Measurements from ENCODE around the gene ZNF277.

Gene ZNF277

GRCh38 chr7:112185005-112185834, 21.3 kb upstream of the ZNF277 start:
- no peak for DNase-seq

DNA sequence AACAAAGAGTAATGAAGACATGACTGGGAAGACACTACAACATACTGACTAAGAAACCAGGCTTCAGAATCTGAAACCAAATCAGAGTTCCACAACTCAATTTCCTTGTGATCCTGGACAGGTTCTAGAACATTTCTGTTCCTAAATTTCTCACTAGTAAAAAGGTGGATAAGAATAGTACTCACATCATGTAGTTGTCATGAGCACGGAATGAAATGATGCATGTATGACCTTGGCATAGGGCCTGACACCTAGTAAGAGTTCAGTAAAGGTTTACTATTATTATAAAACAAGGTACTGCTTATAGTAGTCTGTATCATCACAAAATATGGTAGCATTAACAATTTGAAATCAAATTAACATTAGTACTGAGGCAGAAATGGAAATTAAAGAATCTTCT, 20.2 kb upstream of the ZNF277 start:
- DNase-seq, result no peak

DNA sequence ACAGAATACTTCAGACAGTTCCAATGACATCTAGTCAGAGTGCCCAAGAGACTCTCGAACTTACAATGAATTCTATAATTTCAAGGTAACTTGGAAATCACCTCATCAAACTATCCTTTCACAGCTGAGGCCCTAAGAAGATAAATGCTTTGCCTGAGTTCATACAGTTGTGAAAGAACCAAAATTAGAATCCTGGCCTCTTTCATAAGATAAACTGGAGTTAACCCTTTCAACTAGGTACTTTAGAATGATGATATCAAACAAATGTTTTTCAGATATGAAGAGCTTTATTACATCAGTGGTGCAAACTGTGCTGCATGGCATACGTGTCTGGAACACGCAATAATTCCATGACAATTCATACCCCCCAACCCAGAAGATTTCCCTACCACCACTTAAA, 18.2 kb upstream of the ZNF277 start:
- no peak for DNase-seq

DNA sequence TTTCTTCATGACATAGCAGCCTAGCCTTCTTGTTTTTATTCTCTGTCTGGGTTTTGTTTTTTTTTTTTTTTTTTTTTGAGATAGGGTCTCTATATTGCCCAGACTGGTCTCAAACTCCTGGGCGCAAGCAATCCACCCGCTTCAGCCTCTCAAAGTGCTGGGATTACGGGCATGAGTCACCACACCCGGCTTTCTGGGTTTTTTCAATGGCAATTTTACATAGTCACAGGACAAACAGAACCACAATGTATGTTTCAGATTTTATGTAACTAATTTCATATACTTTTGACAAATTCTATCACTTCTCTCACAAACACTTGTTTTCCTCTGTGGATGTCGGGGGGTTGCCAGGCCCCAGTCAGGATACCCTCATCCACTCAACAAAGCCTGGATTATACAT, 16.8 kb upstream of the ZNF277 start:
- DNase-seq, result no peak

DNA sequence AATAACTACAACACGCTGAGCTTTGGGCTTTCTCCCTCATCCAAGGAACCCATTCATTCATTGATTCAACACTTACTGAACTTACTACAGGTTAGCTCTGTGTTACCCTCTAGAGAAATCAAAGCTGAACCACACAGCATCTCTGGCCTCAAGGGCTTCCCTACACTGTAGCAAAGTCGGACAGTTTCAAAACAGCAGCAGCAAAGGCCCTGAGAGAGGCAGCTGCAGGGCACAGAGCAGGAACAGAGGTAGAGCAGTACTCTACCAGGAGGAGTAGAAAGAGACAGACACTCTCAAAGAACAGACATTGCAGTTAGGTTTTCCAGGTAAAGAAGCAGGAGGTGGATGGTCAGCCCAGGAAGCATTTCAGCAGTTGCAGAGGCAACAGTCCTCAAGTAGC, 16.4 kb upstream of the ZNF277 start:
- no peak for DNase-seq

DNA sequence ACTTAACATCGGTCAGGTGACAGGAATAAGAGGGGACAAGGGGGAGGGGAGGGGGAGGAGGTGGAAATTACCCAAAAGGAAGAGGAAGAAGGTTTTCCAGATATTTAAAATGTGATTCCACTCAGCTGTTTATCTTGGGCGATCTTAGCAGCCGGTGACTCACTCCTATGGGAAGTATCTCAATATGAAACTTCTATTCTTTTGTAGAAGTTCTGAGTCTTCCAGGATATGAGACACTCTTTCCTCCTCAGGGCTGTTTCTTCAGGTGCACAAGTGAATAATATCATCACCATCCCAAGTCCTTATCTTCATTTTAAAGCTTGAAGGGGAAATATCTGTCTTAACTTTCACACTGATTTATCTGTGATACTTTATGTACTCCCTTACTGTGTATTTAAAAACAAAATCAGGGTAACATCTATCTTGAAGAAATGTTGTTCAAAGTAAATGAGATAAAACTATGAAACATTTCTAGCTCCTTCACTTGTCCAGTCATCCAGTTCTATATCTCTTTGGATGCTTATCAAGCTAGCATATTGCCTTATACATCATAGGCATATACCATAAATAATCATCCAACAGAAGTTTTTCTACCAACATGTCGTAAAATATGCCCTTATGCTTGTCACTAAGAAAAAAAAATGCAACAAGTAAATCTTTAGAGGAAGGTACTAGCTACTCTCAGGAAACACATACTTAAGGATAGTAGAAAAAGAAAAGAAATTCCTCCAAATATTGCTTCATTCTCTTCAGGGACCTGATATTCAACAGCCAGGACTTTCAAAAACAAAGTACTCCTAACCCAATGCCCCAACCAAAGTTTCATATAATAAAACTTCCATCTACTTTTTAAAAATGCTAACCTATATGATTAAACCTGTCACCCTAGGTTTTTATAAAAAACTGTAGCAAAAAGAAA, 14.0 kb upstream of the ZNF277 start:
- DNase-seq, result no peak

DNA sequence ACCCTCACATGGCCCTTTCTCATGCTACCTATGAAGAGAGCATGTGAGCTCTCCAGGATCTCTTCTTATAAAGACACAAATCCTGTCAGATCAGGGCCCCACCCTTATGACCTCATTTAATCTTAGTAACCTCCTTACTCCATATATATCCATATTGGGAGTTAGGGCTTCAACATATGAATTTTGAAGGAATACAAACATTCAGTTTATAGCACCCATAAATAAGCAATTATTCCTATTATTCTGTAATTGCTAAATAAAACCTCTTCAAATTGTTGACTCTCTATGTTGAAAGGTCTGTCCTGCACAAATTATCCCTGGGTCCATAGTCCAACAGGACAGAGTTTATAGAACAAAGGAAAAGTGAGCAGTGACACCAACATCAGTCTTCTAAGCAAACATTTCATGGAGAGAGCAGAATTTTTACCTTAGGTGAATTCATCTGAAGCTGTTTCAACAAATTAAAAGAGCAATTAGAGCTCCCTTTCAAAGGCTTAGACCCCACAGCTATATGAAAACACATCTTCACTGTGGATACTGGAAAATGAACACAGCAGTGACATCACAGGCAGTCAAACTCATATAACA, 12.5 kb upstream of the ZNF277 start:
- DNase-seq, result no peak

- DNase-seq, result no peak
Observed at GRCh38 chr7:112195717-112196116, 10.8 kb upstream of the ZNF277 start.

- DNase-seq, result no peak
Observed at GRCh38 chr7:112197322-112197721, 9.2 kb upstream of the ZNF277 start.

DNA sequence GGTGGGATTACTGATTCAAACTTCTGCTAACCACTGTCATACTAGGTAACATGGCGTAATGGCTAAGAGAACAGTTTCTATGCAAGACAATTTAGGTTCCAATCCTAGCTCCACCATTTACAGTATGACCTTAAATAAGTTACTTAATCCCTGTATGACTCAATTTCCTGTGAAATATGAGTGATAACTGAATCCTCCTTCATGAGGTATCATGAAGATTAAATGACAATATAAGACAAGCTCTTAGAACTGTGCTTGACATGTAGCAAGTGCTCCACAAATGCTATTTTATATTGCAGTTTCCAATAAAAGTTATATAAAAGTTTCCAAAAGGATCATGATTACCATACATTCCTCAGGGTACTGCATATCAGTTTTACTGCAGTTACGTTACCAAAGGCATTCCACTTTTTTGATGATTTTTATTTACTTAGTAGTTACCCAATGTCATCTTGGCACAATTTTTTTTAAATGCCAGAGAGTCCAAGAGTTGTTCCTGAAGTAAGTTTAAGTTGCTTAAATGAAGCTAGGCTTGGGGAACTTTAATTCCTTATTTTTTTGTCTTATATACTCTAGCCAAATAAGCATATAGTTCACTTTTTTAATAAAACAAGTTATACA, 7.3 kb upstream of the ZNF277 start:
- peak in 1 of 5 donors; percentile 35 for DNase-seq

DNA sequence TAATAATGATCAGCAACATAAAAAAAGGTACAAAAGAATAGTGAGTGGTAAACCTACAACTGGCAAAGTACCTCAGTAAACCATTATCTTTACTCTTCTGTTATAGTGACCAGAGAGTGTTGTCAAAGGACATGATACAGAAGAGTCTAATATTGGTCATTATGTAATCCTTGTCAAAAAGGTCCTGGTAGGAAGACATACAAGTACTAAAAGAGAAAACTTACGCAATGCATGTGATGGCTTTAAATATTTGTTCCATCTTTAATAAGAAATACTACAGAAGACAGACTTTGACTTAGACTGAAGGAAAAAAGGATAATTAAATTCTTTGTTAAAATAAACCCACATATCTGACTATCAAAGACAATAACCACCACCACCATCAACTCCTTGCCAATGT, 6.8 kb upstream of the ZNF277 start:
- DNase-seq, result no peak

GRCh38 chr7:112201411-112201810, 5.1 kb upstream of the ZNF277 start:
- no peak for DNase-seq

DNA sequence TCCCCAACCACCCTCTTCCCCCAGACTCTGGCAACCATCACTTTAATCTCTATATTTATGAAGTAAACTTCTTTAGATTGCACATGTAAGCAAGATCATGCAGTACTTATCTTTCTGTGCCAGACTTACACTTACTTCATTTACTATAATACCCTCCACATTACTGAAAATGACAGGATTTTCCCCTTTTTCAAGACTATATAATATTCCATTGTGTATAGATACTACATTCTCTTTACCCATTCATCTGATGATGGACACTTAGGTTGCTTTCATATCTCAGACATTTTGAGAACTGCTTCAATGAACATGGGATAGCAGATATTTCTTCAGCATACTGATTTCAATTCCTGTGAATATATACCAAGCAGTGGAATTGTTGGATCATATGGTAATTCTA, 4.7 kb upstream of the ZNF277 start:
- no peak for DNase-seq

GRCh38 chr7:112202816-112203215, 3.7 kb upstream of the ZNF277 start:
- DNase-seq, result peak in 1 of 5 donors; percentile 1

DNA sequence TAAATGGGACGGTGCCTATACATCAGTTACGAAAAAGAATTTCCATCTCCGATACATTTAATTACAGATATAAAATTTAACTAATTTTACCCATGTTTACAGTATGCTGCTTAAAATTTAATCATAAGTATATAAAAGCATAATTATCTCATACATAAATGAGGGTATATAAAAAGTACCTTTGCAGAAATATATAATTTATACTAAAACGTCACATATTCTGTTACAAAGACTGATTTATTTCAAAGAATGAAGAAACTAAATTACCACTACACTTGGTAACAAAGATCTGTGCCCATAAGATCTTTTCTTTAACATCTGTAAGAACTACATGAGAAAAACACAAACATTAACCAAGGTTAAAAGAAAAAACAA, 3.1 kb upstream of the ZNF277 start:
- no peak for DNase-seq

- DNase-seq, result peak in 1 of 5 donors; percentile 2
Observed at GRCh38 chr7:112204499-112205342, 1.8 kb upstream of the ZNF277 start.

- DNase-seq, result peak in 4 of 5 donors; percentile 15 to 38 (median 30)
Observed at GRCh38 chr7:112205343-112206237, 905 bp upstream of the ZNF277 start.

DNA sequence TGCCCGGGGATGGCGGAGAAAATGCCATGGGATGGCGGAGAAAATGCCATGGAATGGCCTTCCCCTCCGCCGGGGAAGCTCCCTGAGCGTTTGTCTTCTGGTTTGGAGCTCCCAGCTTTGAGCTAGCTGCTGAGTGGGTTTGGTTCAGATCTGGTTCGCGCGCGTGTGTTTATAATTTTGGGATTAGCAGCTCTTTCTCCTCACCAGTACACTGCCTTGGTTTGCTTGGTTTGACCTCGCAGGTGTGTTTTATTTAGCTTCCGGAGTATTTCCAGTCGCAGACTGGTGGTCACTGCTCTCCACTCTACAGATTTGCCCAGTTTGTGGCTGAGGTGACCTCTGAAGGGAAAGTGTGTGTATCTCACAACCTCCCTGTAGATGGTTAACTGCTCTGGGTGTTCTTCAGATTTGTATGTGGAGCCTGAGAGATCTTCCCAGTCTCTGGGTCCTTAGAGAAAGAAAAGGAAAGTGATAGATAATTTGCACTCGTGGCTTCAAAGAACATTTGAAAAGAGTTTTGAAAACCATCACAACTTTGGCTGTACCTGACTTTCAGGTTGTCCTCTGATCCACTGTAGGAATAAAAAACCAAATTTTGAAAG, 597 bp downstream of the ZNF277 start:
- DNase-seq, result peak in 1 of 5 donors; percentile 3

DNA sequence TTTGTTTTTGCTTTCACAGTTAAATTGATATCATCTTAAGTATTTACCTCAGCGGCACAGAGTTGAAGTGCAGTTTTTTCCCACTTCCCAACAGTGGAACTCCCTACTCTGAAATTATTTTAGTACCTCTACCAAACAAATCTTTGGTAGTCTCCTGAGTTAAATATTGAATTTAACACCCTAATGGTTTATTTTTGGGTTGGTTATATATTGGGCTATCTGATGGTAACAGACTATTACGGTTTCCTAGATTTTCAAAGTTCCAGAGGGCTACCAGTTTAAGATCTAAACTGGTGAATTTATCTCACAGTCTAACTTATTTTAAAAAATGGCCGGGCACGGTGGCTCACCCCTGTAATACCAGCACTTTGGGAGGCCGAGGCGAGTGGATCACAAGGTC, 1.3 kb downstream of the ZNF277 start:
- DNase-seq, result no peak

GRCh38 chr7:112211348-112211907, 4.9 kb downstream of the ZNF277 start:
- no peak for DNase-seq
